HG03280 (cell line): ENCODE data around the gene HAUS7.

Experiments
- ATAC-seq: cut with Tn5 transposase; IDR thresholded peaks from one replicate; pipeline ENCODE4 v1.9.1; 2021; ENCODE audit warnings: mild to moderate bottlenecking, moderate library complexity; ENCODE audit not compliant: unreplicated experiment

HAUS7 gene

DNA sequence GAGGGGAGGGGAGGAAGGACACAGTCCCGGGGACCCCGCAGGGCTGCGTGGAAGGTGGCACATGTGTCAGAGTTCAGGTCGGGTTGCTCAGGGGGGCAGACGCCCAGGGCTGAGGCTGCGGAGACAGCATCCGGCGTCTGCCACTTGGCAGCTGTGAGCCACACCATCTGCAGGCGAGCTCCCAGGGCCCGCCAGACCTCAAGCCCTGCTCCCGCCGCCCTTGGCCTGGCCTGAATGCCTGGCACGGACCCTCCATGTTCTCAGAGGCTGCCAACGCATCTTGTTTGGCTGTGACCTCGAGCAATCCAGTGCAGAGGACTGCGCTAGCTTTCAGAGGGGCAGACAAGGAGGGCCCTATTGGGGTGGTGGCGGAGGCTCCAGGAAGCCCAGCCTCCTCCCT lies 29.5 kb upstream of the HAUS7 start:
- no peak for ATAC-seq

DNA sequence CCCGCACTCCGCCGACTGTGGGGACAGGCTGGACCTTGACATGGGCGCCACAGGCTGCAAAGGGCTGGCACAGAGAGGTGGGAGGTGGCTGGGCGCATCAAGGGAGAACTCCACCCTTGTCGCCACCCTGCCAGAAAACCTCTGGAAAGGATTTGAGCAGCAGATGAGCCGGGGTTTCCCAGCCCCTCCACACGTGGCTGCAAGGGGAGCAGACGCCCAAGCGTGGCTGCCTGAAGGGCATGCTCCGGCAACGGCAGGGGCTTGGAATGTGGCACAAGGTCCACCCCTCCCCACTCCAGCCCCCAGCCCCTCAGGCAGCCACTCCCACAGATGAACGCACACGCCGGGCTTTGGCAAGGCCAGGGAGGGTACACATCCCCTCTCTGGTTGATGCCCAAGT lies 29.0 kb upstream of the HAUS7 start:
- ATAC-seq, result no peak

DNA sequence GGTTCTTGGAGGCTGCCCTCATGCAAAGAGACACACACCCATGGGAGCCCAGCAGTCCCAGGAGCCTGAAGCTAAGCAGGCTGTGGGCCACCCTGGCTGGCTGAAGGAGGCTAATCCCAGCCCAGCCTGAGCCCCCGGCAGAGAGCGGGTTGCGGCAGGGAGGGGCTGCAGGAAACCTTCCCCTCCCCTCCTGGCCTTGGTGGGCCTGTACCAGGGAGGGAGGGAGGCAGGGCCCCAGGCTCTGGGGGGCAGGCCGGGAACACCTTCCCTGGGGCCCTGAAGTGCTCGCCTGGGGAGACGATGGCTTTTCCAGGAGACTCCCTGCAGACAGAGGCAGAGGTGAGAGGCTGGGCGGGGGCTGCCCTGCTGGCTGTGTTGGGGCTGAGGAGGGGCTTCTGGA lies 28.1 kb upstream of the HAUS7 start:
- no peak for ATAC-seq

DNA sequence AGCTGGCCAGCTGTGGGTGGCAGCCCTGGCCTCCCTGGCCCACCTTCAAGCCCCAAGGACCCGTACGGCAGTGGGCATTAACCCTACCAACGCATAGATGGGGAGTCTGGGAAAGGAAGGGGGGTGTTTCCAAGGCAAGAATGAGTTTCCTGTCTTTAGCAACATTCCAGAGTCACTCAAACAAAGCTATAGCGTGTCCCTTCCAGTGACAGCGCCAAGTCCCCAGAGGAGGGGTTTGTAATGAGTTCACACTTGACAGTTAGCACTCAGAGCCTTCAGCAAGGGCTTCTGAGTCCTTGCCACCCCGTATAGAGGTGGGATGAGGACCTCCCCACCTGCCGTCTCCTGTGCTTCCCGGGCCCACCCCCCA lies 26.2 kb upstream of the HAUS7 start:
- no peak for ATAC-seq

DNA sequence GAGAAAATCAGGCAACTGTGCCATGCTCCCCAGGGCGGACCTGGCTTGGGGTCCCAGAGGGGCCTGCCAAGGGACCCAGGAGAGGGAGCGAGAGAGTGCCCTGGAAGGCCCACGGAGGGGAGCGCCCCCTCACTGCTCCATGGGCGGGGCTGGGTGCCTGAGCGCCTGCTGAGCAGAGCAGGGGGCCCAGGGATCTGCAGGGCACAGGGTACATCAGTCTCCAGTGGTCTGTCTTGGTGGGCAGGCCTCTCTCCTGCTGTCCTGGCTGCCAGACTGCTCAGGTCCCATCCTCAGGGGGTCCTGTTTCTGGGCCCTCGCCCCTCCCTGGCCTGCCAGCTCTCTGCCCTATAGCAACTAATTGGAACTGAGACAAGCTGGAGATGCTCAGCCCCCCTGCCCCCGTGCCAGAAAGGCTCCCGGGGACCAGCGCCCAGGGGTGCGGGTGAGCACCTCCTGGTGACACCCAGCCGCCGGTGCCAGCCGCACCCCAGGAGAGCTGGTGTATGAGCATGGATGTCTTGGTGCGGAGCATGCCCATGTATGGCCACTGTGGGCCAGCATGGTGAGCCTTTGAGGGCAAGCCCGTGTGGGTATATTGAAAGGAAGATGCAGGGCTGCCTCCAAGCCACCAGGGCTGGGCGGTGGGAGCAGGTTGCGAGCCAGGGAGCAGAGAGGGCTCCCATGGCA lies 25.7 kb upstream of the HAUS7 start:
- no peak for ATAC-seq

DNA sequence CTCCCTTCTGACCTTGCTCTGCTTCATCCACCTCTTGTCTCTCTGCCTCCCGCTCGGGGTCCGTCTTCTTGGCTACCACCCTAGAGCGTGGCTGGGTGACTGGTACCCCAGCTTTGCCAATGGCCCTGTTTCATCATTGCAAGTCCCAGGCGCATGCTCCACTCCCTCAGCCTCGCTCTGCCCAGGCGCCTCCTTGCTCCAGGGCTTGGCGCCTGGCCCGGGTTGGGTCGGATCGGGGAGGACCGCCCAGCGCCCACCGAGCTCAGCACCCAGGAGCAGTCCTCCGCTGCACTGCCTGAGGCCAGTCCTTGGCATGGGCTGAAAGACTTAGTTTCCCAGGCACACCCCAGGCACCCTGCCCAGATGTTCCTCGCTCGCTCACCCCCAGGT lies 25.0 kb upstream of the HAUS7 start:
- no peak for ATAC-seq

DNA sequence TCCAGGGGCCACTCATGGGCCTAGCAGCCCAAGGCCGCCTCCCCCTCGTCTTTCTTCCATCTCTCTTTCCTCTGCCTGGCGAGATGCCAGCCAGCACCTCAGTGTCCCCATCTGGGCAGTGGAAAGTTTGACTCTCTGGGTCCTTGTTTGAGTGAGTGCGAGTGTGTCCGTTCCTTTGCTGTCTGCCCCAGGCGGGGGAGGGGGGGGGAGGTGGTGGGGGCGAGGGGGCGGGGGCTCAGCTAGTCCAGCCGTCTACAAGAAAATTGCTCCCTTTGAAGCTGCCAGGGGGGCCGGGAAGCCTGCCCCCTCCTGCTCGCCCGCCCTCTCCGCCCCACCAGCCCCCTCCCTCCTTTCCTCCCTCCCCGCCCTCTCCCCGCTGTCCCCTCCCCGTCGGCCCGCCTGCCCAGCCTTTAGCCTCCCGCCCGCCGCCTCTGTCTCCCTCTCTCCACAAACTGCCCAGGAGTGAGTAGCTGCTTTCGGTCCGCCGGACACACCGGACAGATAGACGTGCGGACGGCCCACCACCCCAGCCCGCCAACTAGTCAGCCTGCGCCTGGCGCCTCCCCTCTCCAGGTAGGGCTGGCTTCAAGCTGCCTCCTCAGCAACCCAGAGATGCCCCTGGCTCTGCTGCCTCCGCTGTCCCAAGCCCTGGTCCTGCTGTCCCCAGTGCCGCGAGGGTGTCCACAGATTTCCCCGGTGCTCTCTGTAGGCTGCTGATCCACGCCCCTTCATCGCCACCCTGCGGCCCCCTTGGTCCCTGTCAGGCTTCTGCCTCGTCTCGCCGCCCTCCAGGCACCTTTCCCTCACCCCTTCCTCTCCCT lies 24.4 kb upstream of the HAUS7 start, which contains the start of gene BGN:
Gene BGN (plus strand): TSS at position 440 of the 821 bp plus-strand sequence. CDS start 9,652 bp downstream, outside the sequence.
- ATAC-seq, result no peak

DNA sequence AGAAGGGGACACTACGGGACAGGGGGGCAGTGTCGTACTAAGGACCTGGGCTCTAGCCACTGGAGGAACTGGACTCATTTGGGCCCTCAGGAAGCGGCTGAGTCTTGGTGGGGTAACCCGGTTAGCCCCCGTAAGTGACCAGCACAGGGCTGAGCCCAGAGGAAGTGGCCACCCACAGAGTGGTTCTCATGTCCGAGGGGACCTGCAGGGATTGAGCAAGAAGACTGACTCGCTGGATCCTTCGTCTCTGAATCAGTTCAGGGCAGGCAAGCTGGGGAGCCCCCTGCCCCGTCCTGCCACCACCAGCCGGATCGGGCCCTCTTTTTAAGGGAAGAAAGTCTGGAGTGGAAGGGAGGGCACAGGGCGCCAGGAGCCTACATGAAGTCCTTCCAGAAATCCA lies 23.7 kb upstream of the HAUS7 start:
- no peak for ATAC-seq

DNA sequence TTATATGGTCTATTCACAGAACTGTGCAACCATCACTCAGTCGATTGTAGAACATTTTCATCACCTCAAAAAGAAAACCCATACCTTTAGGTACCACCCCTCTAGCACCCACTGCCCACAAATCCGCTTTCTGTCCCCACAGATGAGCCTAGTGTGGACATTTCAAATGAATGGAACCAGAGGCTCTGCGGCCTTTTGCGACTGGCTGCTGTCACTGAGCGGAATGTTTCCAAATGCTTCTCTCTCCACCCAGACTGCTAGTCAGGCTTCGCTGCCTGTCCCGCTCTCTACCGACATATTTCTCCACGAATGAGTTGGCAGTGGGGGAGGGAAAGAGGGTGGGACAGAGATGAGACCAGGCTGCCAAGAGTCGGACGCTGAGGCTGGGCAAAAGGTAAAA lies 22.7 kb upstream of the HAUS7 start:
- no peak for ATAC-seq

DNA sequence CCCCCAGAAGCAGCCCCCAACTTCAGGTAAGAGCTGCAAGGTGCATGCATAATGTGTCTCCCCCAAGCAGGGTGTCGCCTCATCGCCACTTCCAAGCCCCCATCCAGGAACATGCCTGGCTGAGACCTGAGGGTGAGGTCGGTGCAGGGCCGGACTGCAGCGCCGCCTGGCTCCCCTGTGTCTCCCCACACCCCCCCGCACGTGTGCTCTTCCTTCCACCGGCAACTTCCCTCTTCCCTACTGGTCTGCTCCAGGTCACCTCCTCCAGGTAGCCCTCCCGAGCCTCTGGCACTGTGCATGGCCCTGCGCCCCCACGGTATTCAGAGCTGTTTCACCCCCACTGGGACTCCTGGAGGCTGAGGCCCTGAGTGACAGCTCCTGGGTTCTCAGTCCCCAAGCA lies 22.2 kb upstream of the HAUS7 start:
- no peak for ATAC-seq

DNA sequence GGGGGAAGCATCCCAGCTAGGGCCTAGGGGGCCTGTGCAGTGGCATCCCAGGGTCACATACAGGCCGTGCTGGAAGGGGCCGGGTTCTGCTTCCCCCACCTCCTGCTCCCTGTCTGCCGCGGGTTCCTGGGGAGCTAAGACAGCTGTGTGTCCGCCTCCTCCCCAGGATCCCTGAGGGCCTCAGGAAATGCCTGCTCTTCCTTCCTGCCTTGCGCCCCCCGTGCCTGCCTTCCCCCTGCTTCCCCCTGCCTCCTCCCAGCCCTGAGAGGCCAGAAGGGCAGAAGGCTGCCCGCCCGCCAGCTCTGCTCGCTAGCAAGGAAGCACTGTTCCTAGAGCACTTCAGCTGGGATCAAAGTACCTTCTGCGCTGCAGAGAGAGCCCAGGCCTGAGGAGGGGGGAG lies 21.5 kb upstream of the HAUS7 start:
- ATAC-seq, result no peak

DNA sequence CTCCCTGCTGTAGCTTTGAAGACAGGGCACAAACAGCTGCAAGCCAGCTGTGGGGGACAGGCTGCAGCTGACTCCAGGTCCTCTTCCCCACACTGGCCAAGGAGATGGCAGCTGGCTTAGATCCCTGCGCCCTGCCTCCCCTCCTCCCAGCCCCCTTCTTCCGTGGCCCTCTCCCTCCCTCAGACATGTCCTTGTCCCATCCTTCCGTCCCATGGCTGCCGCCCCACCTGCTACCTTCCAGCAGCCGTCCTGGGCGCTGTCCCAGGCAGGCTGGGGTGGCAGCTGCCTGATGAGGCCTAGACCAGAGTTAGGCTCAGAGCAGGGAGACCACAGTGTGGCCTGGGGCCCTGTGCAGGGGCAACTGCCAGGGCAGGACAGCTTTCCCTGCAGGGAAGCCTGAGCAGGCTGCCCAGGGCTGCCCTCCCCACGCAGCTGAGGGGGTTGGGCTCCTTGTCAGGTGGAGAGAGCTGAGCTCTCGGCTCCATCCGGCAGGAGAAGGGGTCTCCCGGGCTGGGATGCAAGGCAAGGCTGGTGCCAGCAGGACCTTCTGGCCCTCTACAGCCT lies 21.1 kb upstream of the HAUS7 start:
- ATAC-seq, result no peak

DNA sequence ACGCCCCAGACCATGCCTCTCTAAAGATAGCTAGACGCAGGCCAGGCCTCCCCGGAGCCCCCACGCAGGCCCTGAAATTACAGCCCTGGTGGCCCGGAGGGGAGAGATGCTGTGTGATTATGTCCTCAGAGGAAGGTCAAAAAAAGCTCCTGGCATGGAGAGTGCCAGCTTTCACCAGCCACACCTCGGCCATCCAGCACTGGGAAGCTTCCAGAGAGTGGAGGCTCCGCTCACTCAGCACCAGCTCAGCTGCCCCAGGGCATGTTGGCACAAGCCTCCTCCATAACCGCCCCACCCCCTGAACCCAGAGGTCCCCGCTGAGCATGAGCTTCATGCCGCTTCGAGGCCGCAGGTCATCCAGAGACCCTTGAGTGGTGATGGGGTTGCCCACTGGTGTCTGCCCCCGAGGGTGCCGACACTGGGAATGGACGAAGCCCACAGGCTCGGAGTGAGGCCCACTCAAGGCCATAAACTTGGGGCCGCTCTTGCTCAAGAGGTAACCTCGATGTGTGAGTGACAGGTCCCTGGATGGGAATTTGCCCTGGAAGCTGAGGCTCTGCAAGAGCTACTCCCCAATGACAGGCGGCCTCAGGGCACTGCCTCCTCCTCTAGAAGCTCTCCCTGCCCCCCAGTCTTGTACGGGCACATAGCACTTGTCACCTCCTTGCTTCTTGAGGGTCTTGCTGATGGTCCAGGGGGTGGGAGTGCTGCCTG lies 20.0 kb upstream of the HAUS7 start:
- ATAC-seq, result no peak

DNA sequence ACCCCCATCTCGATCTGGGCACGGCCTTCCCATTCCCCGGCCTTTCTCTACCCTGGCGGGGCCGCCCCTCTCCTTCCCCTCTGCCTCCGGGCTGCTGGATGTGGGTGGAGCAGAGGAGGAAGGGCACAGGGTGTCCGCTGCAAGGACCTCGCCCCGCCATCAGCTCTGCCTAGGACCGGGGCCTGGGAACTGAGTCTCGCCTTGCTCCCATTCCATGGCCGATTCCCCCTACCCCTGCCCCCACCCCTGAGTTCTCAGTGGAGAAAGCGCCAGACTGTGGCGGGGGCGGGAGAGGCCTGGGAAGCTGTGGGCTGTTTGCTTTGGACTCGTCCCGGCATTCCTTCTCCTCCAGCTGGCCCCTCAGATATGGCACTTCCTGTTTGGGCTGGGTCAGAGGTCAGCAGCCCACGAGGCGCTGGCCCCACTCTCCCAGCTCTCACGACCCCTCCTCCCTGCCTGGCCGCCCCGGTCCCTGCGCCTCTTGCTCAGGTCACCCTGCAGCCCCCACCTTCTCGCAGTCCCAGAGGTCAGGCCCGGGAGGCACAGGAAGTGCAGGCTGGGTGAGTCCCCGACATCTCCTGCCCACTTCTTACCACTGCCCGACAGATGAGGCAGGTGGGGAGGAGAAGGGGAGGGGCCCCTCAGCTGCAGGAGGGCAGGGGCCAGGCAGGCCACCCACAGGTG lies 18.0 kb upstream of the HAUS7 start:
- no peak for ATAC-seq

DNA sequence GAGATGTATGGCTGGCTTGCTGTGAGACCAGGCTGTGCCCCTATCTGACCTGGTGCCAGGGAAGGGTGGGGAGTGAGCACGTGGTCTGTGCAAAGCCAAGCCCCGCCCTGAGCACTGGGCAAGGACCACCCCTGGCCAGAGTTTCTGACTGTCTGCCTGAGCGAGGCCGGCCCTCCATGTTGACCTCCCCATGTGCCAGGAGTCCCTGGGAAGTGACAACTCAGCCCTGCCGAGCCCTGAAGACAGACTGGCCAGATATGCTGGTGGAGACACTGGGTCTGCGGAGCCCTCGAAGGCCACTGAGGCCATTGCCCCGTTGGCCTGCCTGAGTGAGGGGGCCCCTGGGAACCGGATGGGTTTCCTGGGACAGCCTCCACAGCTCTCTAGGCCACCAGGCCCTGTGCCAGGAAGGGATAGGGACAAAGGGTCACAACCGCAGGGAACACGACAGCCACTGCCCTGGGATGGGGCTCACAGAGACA lies 17.3 kb upstream of the HAUS7 start:
- no peak for ATAC-seq

DNA sequence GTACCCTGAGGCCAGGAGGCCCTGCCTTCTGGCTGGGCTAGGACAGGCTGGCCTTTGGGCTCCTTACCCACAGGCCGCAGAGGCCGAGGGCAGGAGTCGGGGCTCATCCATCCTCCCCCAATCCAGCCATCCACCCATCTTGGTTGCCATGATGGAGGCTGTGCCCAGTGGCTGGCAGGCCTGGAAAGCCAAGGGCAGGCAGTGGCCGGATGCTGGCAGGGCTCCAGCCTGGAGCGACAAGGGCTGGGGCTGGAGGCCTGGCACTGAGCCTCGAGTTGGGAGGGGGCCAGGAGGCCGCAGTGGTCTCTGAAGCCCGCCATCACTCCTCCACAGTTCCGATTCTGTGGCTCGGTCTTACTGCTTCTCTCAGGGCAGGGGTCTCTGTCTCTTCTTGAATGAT lies 15.8 kb upstream of the HAUS7 start:
- ATAC-seq, result no peak

DNA sequence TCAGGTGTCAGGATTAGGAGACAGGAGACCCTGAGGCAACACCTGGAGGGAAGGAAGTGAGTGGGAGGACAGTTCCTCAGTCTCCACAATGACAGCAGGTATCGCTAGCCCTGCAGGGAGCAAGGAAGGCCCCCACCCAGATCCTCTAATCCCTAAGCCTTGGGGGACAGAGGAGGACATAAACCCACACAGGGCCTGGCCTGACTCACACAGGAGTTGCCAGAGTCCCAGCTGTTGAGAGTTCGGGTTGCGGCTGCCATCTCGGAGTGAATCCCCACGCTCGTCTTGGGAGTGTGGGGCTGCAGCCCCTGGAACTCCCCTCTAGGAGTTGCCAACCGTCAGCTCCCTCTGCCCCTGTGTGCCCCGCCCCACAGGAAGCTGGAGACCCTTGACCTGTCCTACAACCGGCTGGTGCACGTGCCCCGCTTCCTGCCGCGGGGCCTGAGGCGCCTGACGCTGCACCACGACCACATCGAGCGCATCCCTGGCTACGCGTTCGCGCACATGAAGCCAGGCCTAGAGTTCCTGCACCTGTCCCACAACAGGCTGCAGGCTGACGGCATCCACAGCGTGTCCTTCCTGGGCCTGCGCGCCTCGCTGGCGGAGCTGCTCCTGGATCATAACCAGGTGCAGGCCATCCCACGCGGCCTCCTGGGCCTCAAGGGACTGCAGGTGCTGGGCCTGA lies 15.2 kb upstream of the HAUS7 start:
- ATAC-seq, result no peak

DNA sequence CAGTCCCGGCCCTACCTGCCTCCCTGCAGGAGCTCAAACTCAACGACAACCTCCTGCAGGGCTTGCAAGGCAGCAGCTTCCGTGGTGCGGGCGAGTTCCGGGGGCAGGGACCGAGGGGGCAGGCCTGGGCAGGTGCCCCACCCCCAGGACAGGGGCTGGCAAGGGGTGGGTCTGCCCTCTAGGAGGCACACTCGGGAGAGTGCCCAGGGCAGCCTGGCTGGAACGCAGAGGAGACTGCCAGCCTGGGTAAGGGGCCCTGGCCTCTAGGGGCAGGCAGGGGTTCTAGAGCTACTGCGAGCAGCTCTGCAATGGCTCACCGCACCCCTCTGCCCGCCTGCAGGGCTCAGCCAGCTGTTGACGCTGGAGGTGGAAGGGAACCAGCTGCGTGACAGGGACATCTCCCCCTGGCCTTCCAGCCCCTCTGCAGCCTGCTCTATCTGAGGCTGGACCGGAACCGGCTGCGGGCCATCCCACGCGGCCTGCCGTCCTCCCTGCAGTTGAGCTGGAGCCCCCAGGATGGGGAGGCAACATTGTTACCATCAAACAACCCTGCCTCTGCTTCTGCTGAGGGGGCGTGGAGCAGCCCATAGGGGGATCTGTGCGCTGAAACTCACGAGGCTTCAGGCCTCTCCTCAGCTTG lies 12.1 kb upstream of the HAUS7 start:
- ATAC-seq, result no peak

DNA sequence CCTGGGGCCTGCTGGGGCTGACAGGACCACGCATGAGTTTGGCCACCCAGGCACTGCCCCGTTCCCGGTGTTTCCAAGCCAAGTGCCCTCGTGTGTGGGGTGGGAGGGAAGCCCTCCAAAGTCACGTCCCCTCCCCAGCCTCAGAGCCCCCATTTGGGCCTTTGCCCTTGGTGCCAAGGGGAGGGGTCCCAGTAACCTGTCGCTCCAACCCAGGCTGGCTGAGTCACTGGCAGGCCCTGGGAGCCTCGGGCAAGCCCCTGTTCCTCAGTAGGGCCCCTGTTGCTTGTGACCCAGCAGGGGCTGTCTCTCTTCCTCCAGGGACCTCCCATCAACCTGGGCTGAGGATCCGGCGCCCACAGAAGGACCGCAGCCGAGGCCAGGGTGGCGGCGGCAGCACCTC lies 10.7 kb upstream of the HAUS7 start:
- ATAC-seq, result no peak

DNA sequence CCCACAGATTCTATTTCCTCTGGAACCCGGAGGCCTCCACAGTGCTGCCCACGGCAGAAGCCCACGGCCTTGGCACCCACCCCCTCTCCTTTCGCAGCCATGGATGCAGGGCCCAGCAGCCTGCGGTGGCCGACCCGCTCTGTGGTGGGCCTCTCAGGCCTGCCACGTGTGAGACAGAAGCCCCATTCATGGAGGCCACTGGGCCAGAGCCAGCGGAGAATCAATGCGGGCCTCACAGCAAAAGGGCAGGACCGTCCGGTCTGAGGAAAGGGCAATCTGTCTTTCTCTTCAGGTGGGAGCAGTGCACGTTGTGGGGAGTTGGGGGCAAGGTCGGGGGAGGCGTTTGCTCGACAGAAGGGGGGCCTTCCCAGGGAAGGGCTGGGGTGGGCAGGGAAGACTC lies 8.4 kb upstream of the HAUS7 start:
- no peak for ATAC-seq
